Kidney (tissue), 14 donors: ENCODE data around the gene AKR7A3. TPM values are rescaled to one million over a fixed set of nuclear protein-coding genes. Genes with fewer than 3 reads are reported as not detected.
"Not testable (repeated sequence)": the region's sequence is repeated elsewhere in the genome, so short reads cannot be mapped to it uniquely, and the experiment has no call there.

Experiments used
- DNase-seq, 5 donors: peaks; one replicate each; pipeline ENCODE4 v3.0.0-alpha.2; 2013 to 2020
- FAIRE-seq: peaks from 2 replicates; lab custom pipeline; 2012; peaks lifted over from hg19 to GRCh38; lab: Jason Lieb, UNC
- H3K27ac ChIP-seq, 2 donors: one replicate each; pipeline ENCODE4 v1.7.0; 2013; ENCODE audit warnings: low read depth in 2 of 2, low read length in 2 of 2, inconsistent platforms in 1 of 2
- H3K27me3 ChIP-seq: one replicate; pipeline ENCODE4 v1.7.1; 2013; ENCODE audit warnings: low read length, inconsistent platforms; ENCODE audit not compliant: control insufficient read depth, insufficient read depth
- H3K36me3 ChIP-seq, 3 donors: one replicate each; pipeline versions ENCODE4 v1.7.0 to v1.7.1; 2013; ENCODE audit warnings: low read length in 3 of 3, control low read depth in 1 of 3, inconsistent platforms in 1 of 3; ENCODE audit not compliant: insufficient read depth in 3 of 3, control insufficient read depth in 2 of 3
- H3K4me1 ChIP-seq, 3 donors: one replicate each; pipeline versions ENCODE4 v1.7.0 to v1.7.1; 2013; ENCODE audit warnings: low read length in 3 of 3, inconsistent platforms in 1 of 3, low read depth in 1 of 3; ENCODE audit not compliant: control insufficient read depth in 2 of 3, insufficient read depth in 2 of 3
- H3K4me3 ChIP-seq, 3 donors: one replicate each; pipeline versions ENCODE4 v1.7.0 to v1.8.1; 2013; ENCODE audit warnings: low read length in 3 of 3, control low read depth in 1 of 3, inconsistent platforms in 1 of 3
- H3K9ac ChIP-seq, 3 donors: one replicate each; pipeline versions ENCODE4 v1.7.0 to v1.7.1; 2013; ENCODE audit warnings: low read length in 3 of 3, control low read depth in 1 of 3, inconsistent platforms in 1 of 3
- H3K9me3 ChIP-seq, 3 donors: one replicate each; pipeline versions ENCODE4 v1.7.0 to v1.7.1; 2013; ENCODE audit warnings: low read length in 3 of 3, control low read depth in 1 of 3, inconsistent platforms in 1 of 3; ENCODE audit not compliant: control insufficient read depth in 2 of 3, insufficient read depth in 1 of 3
- intact Hi-C: fragments of 100-400 bp; cut with DNase I; formaldehyde crosslinking; loops from one replicate; pipeline ENCODE4 v1.11.1; 2022
- polyA plus RNA-seq: library from polyadenylated mRNA; stranded (reverse); fragments of 350-450 nt; fragmentation: Illumina TruSeq; extraction: RNeasy Lipid Tissue Mini Kit (QIAGEN cat#74804); gene quantifications from one replicate; pipeline ENCODE4 v1.2.3, GENCODE V29; 2014; ENCODE audit warnings: low read depth, low replicate concordance; ENCODE audit not compliant: insufficient read depth
- total RNA-seq: library from RNA; stranded (reverse); fragmentation: NEBNext Ultra II Directional; extraction: Animal tissue kit (Norgen Biotek cat#: 25700); gene quantifications from one replicate; pipeline ENCODE4 v1.2.1, GENCODE V29; 2021
- TF ChIP-seq, protein P1 (sequence below): IDR thresholded peaks from 3 replicates; pipeline ENCODE4 v1.5.1; 2012; ENCODE audit warnings: mild to moderate bottlenecking, moderate library complexity, borderline replicate concordance; ENCODE audit not compliant: insufficient read depth; ENCODE audit errors: extremely low read depth
- donor health status: control.
- donor health status: control.
- donor health status: control.
- donor health status: control.
- donor health status: control.
- donor health status: DM: yes; HTN: yes; CAD: no.
- donor health status: Normal renal cell carcinoma (clear cell type).

Gene AKR7A3
- total and polyA plus RNA-seq, 2 donors from 2014 or later: 6.2 to 108 TPM

DNA sequence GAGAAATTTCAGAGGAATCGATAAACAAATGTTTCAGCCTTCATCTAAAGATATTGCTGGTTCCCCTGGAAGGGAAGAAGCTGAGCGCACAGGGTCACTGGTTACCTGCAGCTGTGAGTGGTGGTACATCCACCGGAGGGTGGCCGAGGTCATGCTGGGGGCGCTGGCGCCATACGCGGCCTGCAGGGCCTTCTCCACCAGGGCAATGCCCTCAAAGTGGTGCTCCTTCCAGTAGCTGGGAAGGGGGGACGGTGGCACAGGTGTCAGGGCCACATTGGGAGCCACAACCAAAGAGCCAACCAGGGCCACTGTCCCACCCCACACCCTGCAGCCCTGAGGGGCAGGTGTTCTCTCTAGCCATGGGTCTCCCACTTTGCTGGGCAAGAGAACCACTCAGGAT is 4.7 kb downstream of the AKR7A3 start:
- DNase-seq (no peak), FAIRE-seq (no peak)

DNA sequence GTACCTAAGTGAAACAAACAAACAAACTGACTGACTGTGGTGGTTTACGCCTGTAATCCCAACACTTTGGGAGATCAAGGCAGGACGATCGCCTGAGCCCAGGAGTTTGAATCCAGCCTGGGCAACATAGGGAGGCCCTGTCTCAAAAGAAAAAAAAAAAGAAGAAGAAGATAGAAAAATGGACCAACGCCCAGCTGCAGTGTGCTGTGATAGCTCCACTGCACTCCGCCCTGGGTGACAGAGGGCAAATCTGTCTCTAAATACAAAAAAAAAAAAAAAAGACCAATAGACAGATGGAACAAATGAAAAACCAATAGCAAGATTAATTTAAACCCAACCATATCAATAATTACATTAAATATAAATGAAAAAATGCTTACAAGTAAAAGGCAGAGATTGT is 13.9 kb downstream of the AKR7A3 start:
- Histone ChIP-seq H3K9ac (no peak overlapping the region), H3K27me3 (peaks cover 5% of the 10 kb centered on the region), H3K4me1 (peaks cover 0 to 4% (median 4%) of the 10 kb centered on the region in 3 donors), H3K9me3 (no peaks in the 10 kb centered on the region), H3K36me3 (no peaks in the 10 kb centered on the region), H3K27ac (no peak overlapping the region), H3K4me3 (no peak overlapping the region)
- intact Hi-C loops: no loop called here
- no peak for DNase-seq
- TF ChIP-seq, protein P1, sequence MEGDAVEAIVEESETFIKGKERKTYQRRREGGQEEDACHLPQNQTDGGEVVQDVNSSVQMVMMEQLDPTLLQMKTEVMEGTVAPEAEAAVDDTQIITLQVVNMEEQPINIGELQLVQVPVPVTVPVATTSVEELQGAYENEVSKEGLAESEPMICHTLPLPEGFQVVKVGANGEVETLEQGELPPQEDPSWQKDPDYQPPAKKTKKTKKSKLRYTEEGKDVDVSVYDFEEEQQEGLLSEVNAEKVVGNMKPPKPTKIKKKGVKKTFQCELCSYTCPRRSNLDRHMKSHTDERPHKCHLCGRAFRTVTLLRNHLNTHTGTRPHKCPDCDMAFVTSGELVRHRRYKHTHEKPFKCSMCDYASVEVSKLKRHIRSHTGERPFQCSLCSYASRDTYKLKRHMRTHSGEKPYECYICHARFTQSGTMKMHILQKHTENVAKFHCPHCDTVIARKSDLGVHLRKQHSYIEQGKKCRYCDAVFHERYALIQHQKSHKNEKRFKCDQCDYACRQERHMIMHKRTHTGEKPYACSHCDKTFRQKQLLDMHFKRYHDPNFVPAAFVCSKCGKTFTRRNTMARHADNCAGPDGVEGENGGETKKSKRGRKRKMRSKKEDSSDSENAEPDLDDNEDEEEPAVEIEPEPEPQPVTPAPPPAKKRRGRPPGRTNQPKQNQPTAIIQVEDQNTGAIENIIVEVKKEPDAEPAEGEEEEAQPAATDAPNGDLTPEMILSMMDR: no peak
- no peak for FAIRE-seq

More for the DNA sequence above, 4.7 kb downstream of the AKR7A3 start:
- H3K27ac ChIP-seq: no peak overlapping the region
- no peak overlapping the region for H3K9ac ChIP-seq
- H3K36me3 ChIP-seq: peaks cover 0 to 6% (median 5%) of the 10 kb centered on the region in 3 donors
- H3K9me3 ChIP-seq: no peaks in the 10 kb centered on the region
- intact Hi-C loops: no loop called here
- no peak overlapping the region for H3K4me3 ChIP-seq
- H3K4me1 ChIP-seq: peaks cover 0 to 1% (median 0%) of the 10 kb centered on the region in 3 donors
- H3K27me3 ChIP-seq: no peaks in the 10 kb centered on the region
- TF ChIP-seq, protein P1: no peak

DNA sequence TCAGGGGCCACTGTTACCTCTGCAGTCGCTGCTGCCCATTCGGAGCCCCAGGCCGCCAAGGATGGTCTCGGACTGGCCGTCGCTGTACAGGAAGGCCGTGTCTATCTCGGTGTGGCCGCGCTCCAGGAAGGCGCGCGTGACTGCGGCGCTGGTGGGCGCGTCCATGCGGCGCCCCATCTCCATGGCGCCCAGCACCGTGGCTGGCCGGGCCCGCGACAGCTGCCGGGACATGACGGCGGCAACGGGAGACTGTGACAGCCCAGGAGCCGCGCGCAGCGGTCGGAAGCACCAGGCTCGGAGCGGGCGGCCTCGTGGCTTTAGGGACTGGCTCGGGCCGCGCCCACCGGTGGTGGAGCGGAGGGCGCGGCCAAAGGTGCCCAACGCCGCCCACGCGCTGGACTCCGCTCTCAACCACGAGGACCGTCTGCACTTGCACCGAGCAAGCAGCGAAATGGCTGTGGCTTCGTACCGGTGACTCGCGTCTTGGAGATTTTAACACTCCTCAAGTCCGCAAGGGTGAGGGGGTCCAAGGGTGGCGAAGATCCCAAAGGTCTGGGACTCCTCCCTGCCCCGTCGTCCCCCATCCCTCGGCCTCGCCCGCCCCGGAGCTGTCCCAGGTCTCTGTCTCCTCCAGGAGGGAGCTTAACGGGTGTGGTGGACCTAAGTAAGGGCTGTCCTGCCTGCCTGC is 14.6 kb downstream of the AKR7A3 start:
- DNase-seq: peak in 3 of 5 donors; percentile 21 to 59 (median 24)
- intact Hi-C loops, H3K9me3 ChIP-seq, H3K27me3 ChIP-seq, H3K4me1 ChIP-seq, FAIRE-seq, H3K36me3 ChIP-seq: not testable (repeated sequence)
- Histone ChIP-seq H3K9ac (peak overlapping the region in 1 of 3 donors; percentile 32), H3K27ac (peak overlapping the region; percentile 32 to 53), H3K4me3 (peak overlapping the region in 2 of 3 donors; percentile 12 to 54)

DNA sequence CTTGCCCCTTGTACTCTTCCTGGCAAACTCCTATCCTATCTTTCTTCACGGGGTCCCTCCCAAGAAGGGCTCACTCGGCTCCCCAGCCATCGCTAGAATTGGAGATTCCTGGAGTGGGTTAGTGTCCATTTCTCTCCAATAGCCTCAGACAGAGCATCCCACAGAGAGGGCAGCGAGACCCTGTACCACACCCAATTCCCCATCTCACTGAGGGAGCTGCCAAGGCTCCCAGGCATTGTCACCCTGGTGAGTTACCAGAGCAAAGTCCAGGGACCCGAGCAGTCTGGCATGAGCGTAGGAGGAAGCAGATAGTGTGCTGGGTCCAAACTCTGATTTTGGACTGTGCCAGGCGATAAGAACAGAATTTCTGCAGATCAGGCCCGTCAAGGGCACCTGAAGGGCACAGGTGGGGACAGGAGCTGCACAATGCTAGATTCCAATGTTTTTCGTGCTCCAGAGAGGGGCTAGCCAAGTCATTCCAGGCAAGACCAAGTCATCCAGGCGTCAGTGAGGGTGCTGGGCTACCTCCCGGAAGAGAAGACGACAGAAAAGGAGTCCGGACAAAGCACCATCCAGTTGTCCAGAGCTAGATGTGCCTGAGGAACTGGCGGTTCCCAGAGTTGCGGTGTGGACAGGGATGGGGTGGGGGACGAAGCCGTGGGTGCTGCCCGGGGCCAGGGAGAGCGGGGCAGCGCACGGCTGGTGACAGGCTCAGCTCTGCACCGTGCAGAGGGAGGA is 15.3 kb downstream of the AKR7A3 start:
- peak overlapping the region in 2 of 3 donors; percentile 12 to 54 for H3K4me3 ChIP-seq
- peaks cover 0 to 4% (median 4%) of the 10 kb centered on the region in 3 donors for H3K4me1 ChIP-seq
- peak overlapping the region in 1 of 3 donors; percentile 35 for H3K9ac ChIP-seq
- peak in 1 of 5 donors; percentile 41 for DNase-seq
- H3K36me3 ChIP-seq: no peaks in the 10 kb centered on the region
- H3K9me3 ChIP-seq: no peaks in the 10 kb centered on the region
- peaks cover 5% of the 10 kb centered on the region for H3K27me3 ChIP-seq
- H3K27ac ChIP-seq: peak overlapping the region; percentile 32 to 53
- no peak for FAIRE-seq
- intact Hi-C loops: no loop called here
- TF ChIP-seq, protein P1: no peak
